ENCODE measurements around the gene TYW3.

Gene TYW3

GRCh38 chr1:74811436-74812179, 78.7 kb downstream of the TYW3 start:
- no peak for DNase-seq

- DNase-seq, result no peak
Measured at GRCh38 chr1:74812180-74812541, 79.2 kb downstream of the TYW3 start.

Data from CD4-positive, alpha-beta T cell treated with Interleukin-10 for 1 hour (primary cell).